HEK293 (cell line): ENCODE data around the gene GSC.

Experiments
- ATF2 ChIP-seq: fragments of 450-650 bp; formaldehyde crosslinking; IDR thresholded peaks from 2 replicates; pipeline ENCODE4 v1.5.1; 2016; ENCODE audit warnings: missing biosample characterization, missing genetic modification characterization, low read depth
- BCL11B ChIP-seq: fragments of 450-650 bp; formaldehyde crosslinking; IDR thresholded peaks from 2 replicates; pipeline ENCODE4 v1.5.1; 2016; ENCODE audit warnings: low read depth, missing biosample characterization, missing genetic modification characterization
- MZF1 ChIP-seq: fragments of 450-650 bp; formaldehyde crosslinking; IDR thresholded peaks from 2 replicates; pipeline ENCODE4 v1.5.1; 2017; ENCODE audit warnings: missing biosample characterization, missing genetic modification characterization, borderline replicate concordance
- PRDM10 ChIP-seq: fragments of 450-650 bp; formaldehyde crosslinking; IDR thresholded peaks from 2 replicates; pipeline ENCODE4 v1.5.1; 2016; ENCODE audit warnings: missing biosample characterization, missing genetic modification characterization
- ZBTB17 ChIP-seq: fragments of 450-650 bp; formaldehyde crosslinking; IDR thresholded peaks from 2 replicates; pipeline ENCODE4 v1.5.1; 2016; ENCODE audit warnings: missing biosample characterization, missing genetic modification characterization
- ZBTB20 ChIP-seq: fragments of 450-650 bp; formaldehyde crosslinking; IDR thresholded peaks from 2 replicates; pipeline ENCODE4 v1.5.1; 2016; ENCODE audit warnings: missing biosample characterization, missing genetic modification characterization
- ZBTB21 ChIP-seq: fragments of 450-650 bp; formaldehyde crosslinking; IDR thresholded peaks from 2 replicates; pipeline ENCODE4 v1.5.1; 2017; ENCODE audit warnings: missing biosample characterization, missing genetic modification characterization
- ZBTB26 ChIP-seq: fragments of 450-650 bp; formaldehyde crosslinking; optimal IDR thresholded peaks from 2 replicates; pipeline ENCODE3; 2016; ENCODE audit warnings: missing biosample characterization, mild to moderate bottlenecking, missing genetic modification characterization
- ZFP69B ChIP-seq: fragments of 450-650 bp; formaldehyde crosslinking; IDR thresholded peaks from 2 replicates; pipeline ENCODE4 v1.5.1; 2016; ENCODE audit warnings: missing biosample characterization, missing genetic modification characterization
- ZIC2 ChIP-seq: fragments of 450-650 bp; formaldehyde crosslinking; IDR thresholded peaks from 2 replicates; pipeline ENCODE4 v1.5.1; 2016; ENCODE audit warnings: missing biosample characterization, missing genetic modification characterization
- ZNF133 ChIP-seq: fragments of 450-650 bp; formaldehyde crosslinking; IDR thresholded peaks from 2 replicates; pipeline ENCODE4 v1.5.1; 2016; ENCODE audit warnings: missing biosample characterization, missing genetic modification characterization
- ZNF138 ChIP-seq: fragments of 450-650 bp; formaldehyde crosslinking; IDR thresholded peaks from 2 replicates; pipeline ENCODE4 v1.5.1; 2016; ENCODE audit warnings: missing biosample characterization, missing genetic modification characterization, borderline replicate concordance
- ZNF155 ChIP-seq: fragments of 450-650 bp; formaldehyde crosslinking; IDR thresholded peaks from 2 replicates; pipeline ENCODE4 v1.5.1; 2016; ENCODE audit warnings: missing biosample characterization, missing genetic modification characterization
- ZNF169 ChIP-seq: fragments of 450-650 bp; formaldehyde crosslinking; IDR thresholded peaks from 2 replicates; pipeline ENCODE4 v1.5.1; 2016; ENCODE audit warnings: missing biosample characterization, missing genetic modification characterization
- ZNF280D ChIP-seq: fragments of 450-650 bp; formaldehyde crosslinking; IDR thresholded peaks from 2 replicates; pipeline ENCODE4 v1.5.1; 2016; ENCODE audit warnings: missing biosample characterization, missing genetic modification characterization
- ZNF335 ChIP-seq: fragments of 450-650 bp; formaldehyde crosslinking; conservative IDR thresholded peaks from 2 replicates; pipeline ENCODE4 v1.5.1; 2016; ENCODE audit warnings: missing biosample characterization, missing genetic modification characterization
- ZNF341 ChIP-seq: fragments of 450-650 bp; formaldehyde crosslinking; IDR thresholded peaks from 2 replicates; pipeline ENCODE4; 2016; ENCODE audit warnings: low read depth, missing biosample characterization, missing genetic modification characterization
- ZNF366 ChIP-seq: fragments of 450-650 bp; formaldehyde crosslinking; conservative IDR thresholded peaks from 2 replicates; pipeline ENCODE4 v1.5.1; 2016; ENCODE audit warnings: missing biosample characterization, missing genetic modification characterization
- ZNF530 ChIP-seq: fragments of 450-650 bp; formaldehyde crosslinking; IDR thresholded peaks from 2 replicates; pipeline ENCODE4 v1.5.1; 2016; ENCODE audit warnings: low read depth, missing biosample characterization, missing genetic modification characterization
- ZNF549 ChIP-seq: fragments of 450-650 bp; IDR thresholded peaks from 2 replicates; pipeline ENCODE4 v1.5.1; 2018; ENCODE audit warnings: missing biosample characterization, missing genetic modification characterization, mild to moderate bottlenecking, inconsistent platforms, moderate library complexity
- ZNF629 ChIP-seq: fragments of 450-650 bp; formaldehyde crosslinking; IDR thresholded peaks from 2 replicates; pipeline ENCODE4 v1.5.1; 2017; ENCODE audit warnings: missing biosample characterization, missing genetic modification characterization
- ZNF670 ChIP-seq: fragments of 450-650 bp; formaldehyde crosslinking; IDR thresholded peaks from 2 replicates; pipeline ENCODE4 v1.5.1; 2016; ENCODE audit warnings: missing biosample characterization, missing genetic modification characterization, low read depth
- ZNF692 ChIP-seq: fragments of 450-650 bp; formaldehyde crosslinking; IDR thresholded peaks from 2 replicates; pipeline ENCODE4 v1.5.1; 2016; ENCODE audit warnings: missing biosample characterization, missing genetic modification characterization
- ZNF704 ChIP-seq: fragments of 450-650 bp; formaldehyde crosslinking; IDR thresholded peaks from 2 replicates; pipeline ENCODE4 v1.5.1; 2016; ENCODE audit warnings: missing biosample characterization, missing genetic modification characterization
- ZNF747 ChIP-seq: fragments of 450-650 bp; formaldehyde crosslinking; IDR thresholded peaks from 2 replicates; pipeline ENCODE4 v1.5.1; 2016; ENCODE audit warnings: missing biosample characterization, missing genetic modification characterization
- ZNF791 ChIP-seq: fragments of 450-650 bp; formaldehyde crosslinking; IDR thresholded peaks from 2 replicates; pipeline ENCODE4 v1.5.1; 2016; ENCODE audit warnings: missing biosample characterization, missing genetic modification characterization
- ZSCAN30 ChIP-seq: fragments of 450-650 bp; IDR thresholded peaks from 2 replicates; pipeline ENCODE4 v1.5.1; 2018; ENCODE audit warnings: missing biosample characterization, mild to moderate bottlenecking, missing genetic modification characterization, moderate library complexity
- ZXDB ChIP-seq: fragments of 450-650 bp; formaldehyde crosslinking; IDR thresholded peaks from 2 replicates; pipeline ENCODE4 v1.5.1; 2016; ENCODE audit warnings: missing biosample characterization, missing genetic modification characterization

The GSC gene

GRCh38 chr14:94769391-94770250, at the start of gene GSC (continued):
- TF ChIP-seq ZNF169 (no peak), ATF2 (tag by site-specific recombination) (no peak), ZNF155 (tag by site-specific recombination) (no peak), ZNF133 (no peak), ZIC2 (tag by site-specific recombination) (no peak), ZNF530 (tag by site-specific recombination) (no peak), BCL11B (tag by site-specific recombination) (no peak), ZBTB21 (tag by site-specific recombination) (no peak; the same call in 1 of the 2 replicates), ZFP69B (tag by site-specific recombination) (peak; percentile 72), MZF1 (tag by site-specific recombination) (no peak), ZNF138 (tag by site-specific recombination) (no peak), ZNF670 (tag by site-specific recombination) (no peak), ZNF629 (no peak; the same call in none of the 2 replicates), PRDM10 (tag by site-specific recombination) (peak; percentile 58), ZNF366 (no peak), ZNF791 (tag by site-specific recombination) (no peak), ZNF747 (tag by site-specific recombination) (no peak), ZBTB26 (tag by site-specific recombination) (peak; percentile 91), ZNF549 (tag by site-specific recombination) (no peak), ZSCAN30 (tag by site-specific recombination) (0 out of 2 replicates have a peak, but pooled peaks have one; percentile 10), ZXDB (tag by site-specific recombination) (peak; percentile 45; the same call in 1 of the 2 replicates), ZNF341 (tag by site-specific recombination) (peak; percentile 26), ZNF704 (tag by site-specific recombination) (no peak), ZBTB20 (tag by site-specific recombination) (peak; percentile 30; the same call in 1 of the 2 replicates), ZNF280D (tag by site-specific recombination) (no peak), ZNF692 (tag by site-specific recombination) (peak; percentile 91), ZNF335 (tag by site-specific recombination) (peak; percentile 48; the same call in 1 of the 2 replicates), ZBTB17 (tag by site-specific recombination) (peak; percentile 32; the same call in 1 of the 2 replicates)
